NCI-H2029 (cell line): ENCODE results near the gene ATF3.

Experiments used
- DNase-seq: peaks from one replicate; lab custom pipeline; 2025; lab: John Stamatoyannopoulos, UW

The ATF3 gene

DNA sequence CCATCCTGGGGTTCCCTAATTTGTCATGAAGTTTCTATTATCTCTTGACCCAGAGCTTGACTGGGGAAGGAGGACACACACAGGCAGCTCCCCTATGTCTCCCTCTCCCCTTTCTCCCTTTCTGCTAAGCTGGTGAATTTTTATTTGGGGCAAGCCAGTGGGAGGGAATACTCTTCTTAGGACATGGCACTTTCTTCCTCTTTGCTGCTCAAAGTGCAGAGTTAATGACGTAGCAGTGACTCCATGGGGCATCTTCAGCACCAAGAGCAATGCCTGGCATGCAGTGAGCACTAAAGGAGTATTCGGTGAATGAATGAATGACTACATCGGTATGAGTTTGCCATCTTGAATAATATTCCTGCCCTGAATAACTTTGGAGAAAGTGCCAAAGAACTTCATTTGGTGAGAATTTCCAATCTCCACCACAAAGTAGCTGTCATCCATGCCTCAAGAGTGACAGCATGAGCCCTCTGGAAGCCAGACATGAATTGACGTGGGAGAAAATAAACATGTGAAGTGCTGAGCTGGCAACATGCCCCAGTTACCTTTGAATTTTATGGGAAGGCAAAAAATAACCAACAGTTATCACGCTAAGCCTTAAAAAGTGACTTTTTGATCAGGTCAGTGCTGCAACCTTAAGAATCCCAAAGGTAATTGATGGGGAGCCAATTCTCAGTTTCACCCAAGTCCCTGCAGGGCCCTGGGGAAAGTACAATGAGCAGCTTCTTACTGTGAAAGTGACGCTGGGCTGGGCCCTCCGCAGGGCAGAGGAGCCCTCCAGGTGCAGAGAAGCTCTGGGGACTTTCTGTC is 22.1 kb upstream of the ATF3 start:
- no peak for DNase-seq

DNA sequence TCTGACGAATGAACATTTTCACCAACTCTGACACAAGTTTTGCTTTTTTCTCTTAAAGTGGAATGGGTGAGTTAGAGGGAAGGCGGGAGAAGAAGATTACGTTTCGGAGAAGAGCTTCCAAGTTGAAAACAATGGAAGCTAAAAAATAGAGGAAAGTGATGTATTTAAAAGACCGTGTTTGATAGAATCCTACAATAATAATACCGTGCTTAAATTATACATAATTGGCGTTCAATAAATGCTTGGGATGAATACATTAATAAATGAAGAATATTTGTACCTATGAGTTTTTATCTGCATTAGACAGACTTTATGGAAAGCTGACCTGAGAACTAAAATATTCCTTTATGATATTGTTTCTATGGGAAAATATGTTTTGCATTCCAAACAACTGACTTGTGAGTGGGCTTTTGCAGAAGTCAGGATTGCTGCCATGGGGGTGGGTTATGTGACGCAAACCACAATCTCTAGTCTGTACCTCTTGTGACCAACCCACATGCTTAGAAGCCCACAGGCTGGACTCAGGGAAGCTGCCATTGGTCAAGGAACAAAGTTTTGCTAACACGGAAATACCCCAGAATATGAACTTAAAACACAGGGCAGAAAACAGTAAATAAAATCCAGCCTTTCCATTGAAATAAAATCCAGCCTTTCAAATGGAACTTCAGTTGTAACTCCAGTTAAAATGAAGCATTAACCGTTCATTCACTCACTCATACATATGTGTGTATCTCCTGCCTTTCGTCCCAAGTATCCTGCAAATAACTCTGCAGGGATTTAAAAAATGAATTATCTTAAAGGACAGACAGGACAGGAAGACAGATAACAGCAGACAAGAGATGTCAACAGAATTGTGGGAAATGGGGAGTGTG is 21.3 kb upstream of the ATF3 start:
- no peak for DNase-seq

- no peak for DNase-seq
Observed at GRCh38 chr1:212587888-212588510, 20.6 kb upstream of the ATF3 start.

- no peak for DNase-seq
Observed at GRCh38 chr1:212589446-212589845, 19.1 kb upstream of the ATF3 start.

- no peak for DNase-seq
Observed at GRCh38 chr1:212591922-212592321, 16.6 kb upstream of the ATF3 start.

DNA sequence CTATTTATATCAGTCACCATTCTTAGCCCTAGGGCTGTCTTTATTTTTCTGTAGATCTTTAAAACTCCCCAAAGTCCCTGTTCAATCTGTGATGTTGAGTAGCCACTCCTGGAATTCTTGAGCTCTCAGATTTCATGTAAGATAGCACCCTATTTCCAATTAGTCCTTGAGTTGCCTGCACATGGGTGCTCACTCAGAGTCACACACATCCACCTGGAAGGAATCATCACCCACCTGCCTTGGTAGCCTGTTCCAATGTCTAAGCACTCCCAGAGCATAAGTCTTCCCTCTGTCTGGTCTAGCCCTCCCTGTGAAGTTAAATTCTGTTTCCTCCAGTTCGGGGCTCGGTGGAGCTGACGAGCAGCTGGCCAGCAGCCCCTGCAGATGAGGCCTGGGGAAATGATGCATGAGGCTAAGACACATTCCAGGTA is 14.7 kb upstream of the ATF3 start:
- DNase-seq = no peak

- no peak for DNase-seq
Observed at GRCh38 chr1:212594640-212595039, 13.9 kb upstream of the ATF3 start.

GRCh38 chr1:212595229-212595628 is 13.3 kb upstream of the ATF3 start:
- DNase-seq = no peak

GRCh38 chr1:212595787-212596714 is 12.5 kb upstream of the ATF3 start:
- DNase-seq = no peak

- DNase-seq = no peak
Observed at GRCh38 chr1:212596798-212597197, 11.8 kb upstream of the ATF3 start.

- no peak for DNase-seq
Observed at GRCh38 chr1:212597487-212597886, 11.1 kb upstream of the ATF3 start.

- no peak for DNase-seq
Observed at GRCh38 chr1:212600071-212600915, 8.3 kb upstream of the ATF3 start.

DNA sequence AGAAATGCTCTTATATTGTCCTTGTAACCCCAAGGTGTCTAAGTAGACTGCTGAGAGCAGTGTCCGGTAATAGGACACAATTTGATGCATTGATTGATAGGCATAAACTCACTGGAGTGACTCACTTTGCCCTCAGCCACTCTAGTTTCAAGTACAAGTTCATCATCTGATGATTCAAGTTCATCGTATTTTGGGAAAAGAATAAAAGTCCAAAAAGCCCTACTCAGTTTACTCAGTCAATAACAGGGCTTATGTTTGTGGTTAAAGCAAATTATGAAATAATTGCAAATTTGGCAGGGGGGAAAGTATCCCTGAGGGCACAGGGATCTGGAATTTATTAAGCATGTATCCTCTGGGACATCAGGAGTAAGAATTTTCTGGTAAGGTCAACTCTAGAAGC is 7.6 kb upstream of the ATF3 start:
- no peak for DNase-seq

DNA sequence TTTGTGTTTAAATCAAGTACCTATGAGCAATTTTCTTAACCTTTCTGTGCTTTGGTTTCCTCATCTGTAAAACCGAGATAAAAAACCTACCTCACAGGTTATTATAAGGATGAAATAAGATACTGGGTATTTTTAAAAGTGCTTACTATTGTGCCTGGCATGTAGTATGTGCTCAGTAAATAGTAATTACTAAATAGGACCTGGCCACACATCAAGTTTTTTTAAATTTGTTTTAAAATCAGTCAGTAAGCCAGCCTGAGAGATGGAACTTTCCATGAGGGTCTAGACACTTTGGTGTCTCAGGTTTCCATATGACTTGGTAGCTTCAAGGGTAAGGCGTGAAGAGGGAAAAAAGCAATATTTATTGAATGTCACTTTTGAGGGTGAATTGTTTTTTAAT is 7.0 kb upstream of the ATF3 start:
- no peak for DNase-seq

- DNase-seq = no peak
Observed at GRCh38 chr1:212605441-212606394, 2.8 kb upstream of the ATF3 start.

DNA sequence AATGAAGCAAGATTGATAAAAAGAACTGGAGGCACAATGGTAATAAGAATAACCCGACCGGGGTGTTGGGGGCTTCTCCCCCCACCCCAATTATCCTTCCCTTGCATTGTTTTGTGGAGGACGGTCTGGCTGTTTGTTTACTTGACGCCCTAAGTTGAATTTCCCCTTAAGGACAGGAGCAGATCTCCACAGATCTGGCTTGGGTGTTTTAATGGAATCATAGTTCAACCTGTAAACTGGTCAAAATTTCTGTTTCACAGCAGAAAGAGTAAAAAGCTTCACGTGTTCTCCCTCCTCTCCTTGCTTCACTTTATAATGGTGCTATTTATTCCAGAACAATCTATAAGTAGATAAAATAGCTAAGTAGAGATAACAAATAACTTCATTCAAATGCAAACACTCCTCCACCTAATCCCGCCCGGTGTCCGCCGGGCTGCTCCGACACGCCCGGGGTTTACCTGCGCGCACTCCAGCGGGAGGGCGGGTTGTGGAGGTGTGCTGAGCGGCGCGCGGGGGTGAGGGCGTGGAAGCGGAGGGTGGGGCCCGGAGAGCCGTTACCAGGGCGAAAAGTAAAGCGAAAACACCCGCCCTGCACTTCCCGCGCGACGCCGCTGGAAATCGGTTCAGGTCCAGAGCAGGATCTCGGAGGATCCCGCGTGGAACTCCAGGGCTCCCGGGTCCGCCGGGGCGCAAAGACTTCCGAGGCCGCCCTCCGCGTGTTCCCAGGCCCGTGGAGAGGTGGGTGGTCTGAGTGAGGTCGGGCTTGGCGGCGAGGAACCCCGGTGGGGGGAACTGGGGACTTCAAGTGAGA is 2.0 kb upstream of the ATF3 start:
- peak; percentile 28 for DNase-seq

DNA sequence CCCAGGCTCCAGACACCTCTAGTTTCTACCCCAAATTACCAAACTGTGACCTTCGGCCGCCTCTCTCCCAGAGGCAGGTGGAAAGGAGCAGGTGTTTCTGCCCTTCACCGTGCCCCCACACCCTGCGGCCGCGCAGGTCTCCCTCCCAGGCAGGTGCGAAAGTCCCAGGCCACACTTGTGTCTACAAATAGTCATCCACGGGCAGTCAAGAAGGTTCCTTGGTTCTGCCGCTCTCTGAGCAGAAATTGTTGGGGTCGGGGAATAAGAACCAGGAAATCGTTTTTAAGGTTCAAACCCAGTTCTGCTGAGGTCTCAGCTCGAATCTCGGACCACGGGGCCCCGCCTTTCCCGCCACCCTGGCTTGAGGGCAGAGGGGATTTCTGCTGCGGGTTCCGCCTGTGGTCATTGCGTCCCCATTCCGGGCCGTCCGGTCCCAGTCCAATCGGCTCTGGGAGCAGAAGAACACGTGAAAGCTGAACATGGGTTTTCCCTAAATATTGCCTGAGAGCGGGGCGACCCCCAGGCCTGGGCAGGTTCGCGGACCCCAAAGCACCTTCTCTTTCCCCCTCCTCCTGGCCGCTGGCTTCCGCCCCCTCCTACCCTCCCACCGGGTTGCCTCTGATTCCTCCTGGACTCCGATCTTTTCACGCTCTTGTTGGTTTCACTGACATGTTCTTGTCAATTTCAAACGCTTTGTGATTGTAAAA is 1.2 kb upstream of the ATF3 start:
- no peak for DNase-seq

GRCh38 chr1:212607913-212608391 is 609 bp upstream of the ATF3 start:
- no peak for DNase-seq
